Right hindlimb (tissue), 1 donor: ENCODE measurements around the gene CLIP2.

Experiments
- DNase-seq: peaks from one replicate; pipeline ENCODE4 v3.0.0-alpha.2; 2018

CLIP2 gene

DNA sequence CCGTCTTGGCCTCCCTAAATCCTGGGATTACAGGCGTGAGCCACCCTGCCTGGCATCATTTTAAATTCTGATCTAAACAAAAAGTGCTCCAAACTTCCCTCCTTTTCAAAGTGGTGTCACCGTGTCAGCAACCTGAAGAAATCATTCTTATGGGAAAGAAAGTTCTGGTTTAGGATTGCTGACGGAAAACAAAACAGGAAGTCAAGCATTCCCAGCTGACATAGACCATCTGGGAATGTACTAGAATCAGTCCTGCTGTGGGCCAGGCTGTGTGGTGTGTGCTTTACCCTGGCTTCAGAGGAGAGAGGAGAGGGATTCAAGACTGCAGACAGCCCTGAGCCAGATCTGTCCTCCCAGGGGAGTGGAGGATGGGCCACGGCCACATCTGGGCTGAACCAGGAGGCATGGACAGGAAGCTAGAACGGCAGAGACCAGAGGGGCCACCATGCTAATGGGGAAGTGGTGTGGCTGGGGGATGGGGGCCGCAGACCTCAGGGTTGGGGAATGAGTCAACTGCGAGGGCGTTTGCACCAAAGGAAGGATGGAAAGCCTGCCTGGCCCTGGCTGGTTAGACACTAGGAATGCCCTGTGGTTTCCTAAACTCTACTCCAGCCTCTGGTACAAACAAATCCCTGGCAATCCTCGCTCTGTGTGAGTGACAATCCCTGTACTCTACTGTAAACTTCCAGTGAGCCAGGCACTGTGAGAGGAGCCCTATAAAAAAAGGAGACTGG, 16.7 kb upstream of the CLIP2 start:
- DNase-seq, result peak; percentile 84

DNA sequence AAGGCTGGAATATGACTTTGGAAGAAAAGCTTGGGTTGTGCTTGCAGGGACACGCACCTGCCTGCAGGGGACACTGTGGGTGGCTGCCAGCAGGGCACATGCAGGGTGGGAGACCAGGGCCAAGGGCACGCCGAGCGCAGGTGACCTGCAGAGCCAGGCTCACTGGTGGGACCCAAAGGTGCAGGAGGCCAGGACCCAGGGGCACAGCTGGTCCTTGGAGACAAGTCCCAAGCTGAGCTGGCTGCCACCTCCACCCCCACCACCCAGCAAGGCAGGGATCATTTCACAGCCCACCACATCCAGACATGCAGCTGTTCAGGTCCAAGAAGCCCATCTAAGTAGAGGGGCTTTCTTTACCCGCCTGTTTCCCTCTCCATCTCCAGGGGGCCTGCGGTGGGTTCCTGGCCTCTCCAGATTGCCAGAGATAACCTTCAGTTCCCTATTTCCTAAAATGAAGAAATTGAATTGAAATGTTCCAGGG, 13.8 kb upstream of the CLIP2 start:
- no peak for DNase-seq

DNA sequence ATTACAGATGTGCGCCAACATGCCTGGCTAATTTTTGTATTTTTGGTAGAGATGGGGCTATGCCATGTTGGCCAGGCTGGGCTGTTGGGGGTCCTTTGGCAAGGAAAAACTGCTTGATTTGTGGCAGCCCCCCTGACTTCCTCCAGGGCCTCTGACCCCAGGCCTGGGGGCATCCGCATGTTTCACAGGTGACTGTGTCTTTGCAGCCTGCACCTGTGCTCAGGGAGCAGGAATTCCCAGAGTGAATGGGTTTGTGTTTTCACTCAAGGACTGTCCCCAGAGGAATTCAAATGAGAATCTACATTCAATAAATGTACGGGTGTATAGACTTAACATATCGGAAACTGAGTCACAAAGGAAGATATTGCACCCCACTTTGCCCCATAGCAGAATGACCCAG, 11.6 kb upstream of the CLIP2 start:
- DNase-seq, result no peak

DNA sequence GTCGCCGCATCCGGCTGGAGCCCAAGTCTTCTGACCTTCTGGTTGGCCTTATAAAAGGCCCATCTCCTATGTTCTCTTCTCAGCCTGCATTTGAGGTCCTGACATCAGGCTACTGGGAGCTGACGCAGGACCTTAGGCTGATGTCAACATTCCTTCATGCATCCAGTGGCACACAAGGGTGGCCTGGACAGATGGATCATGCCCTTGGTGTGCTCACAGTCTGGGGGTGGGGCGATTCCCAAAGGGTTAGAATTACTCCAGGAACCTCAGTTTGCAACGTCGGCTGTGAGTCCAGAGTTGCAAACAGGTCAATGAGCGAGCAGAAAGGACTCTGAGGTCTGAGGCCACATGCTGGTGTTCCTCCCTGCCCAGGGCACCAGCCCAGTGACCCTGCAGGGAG, 8.2 kb upstream of the CLIP2 start:
- DNase-seq, result no peak

DNA sequence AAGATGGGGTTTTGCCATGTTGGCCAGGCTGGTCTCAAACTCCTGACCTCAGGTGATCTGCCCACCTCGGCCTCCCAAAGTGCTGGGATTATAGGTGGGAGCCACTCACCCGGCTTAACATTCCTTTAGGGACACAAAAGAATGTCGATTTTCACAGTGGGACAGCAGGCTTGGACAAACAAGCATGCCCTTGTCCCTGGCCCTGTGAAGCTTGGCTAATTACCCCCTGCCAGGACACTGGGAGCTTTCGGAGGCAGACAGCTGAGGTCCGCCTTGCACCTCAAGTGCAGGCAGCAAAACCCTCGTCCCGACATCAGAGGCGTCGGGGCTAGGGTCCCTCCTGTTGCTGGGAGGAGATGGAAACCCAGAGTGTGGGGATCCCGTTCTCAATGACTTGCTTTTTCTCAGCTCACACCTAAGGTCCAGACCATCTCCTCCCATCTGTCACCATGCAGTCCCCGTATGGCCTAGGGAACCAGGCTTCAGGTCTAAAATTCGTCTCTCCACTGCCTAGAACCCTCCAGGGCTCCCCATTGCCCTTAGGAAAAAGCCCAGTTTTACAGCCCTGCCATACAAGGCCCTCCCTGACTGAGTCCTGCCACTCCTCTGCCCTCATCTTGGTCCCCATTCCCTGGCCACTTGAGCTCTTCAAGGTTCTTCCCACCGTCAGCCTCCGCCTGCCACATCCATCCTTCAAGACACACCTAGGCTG, 6.3 kb upstream of the CLIP2 start:
- no peak for DNase-seq

DNA sequence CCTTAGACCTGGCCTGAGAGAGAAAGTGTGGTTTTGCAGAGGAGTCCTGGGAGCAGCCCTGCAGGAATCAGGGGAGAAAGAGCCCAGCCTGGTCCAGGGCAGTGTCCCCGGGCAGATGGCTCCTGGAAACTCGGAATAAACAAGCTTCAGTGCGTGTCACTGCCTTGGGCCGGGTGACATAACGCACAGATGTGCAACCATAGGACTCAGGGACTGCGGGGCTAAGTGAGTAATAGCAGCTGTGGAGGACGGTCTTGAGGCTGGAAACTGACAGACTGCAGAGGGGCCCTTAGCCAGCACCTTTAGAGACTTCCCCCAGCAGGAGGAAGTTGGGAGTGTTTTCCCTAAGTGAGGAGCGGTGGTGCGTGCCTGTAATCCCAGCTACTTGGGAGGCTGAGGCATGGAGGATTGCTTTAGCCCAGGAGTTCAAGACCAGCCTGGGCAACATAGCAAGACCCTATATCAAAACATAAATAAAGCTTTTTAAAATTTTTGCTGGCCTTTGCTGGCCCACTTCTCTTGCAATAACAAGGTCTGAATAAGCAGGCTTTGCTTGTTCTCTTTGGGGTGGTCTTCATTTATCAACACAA, 5.3 kb upstream of the CLIP2 start:
- no peak for DNase-seq

DNA sequence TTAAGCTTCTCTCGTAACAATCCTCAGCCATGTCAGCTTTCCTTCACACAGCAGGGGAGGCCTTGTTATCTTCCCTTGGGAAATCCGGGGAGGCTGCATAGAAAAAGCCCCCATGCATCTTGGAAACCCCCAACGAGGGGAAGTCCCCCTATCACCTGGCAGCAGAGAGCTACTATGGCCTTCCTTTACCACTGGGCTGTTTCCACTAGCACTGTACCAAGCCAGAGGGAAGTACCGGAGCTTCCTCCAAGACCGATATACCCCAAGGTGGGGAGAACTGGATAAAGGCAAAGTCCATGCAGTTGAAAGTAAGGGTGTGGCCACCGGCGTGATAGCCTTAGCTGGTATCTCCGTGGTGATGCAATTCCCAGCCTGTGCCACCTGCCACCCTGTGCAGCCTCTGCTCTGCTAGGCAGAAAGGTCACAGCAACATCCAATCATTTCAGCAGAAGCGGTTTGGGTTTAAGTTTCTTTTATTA, 4.4 kb upstream of the CLIP2 start:
- no peak for DNase-seq

DNA sequence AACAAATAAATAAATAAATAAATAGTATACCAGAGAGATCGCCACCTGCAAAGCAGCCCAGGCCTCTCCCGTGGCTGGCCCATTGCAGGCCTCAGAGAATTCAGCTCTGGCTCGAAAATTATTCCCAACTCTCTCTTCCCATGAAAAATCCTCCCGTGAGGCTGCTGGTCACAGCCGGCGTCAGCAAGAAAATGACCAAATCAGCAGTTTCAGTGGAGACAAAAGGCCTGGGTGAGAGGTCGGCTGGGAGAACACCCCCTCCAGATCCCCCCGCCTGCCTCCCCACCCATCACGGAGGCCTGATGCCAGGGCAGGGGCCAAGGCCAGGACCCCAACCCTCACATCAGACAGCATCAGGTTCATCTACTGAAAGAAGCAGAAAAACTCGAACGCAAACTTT, 3.1 kb upstream of the CLIP2 start:
- no peak for DNase-seq

DNA sequence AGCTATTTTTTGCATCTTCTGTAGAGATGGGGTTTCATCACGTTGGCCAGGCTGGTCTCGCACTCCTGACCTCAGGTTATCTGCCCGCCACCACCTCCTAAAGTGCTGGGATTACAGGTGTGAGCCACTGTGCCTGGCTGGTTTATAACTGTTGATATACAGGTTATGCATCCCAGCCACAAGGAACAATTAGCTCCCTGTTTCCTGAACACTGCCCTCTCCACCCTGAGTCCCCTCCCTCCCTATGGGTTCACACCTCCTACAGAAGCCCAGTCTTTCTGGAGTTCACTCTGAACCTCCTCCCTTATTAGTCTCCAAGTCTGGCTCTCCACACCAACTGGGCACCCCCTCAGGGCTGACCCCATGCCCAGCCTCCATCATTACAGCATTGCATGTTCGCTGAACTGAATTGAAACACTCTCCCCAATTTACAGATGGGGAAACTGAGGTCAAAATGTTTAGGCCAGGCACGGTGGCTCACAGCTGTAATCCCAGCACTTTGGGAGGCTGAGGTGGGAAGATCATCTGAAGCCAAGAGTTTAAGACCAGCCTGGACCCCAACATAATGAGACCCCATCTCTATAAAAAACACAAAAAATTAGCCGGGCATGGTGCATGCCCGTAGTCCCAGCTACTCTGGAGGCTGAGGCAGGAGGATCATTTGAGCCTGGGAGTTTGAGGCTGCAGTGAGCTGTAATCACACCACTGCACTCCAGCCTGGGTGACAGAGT, 1.7 kb upstream of the CLIP2 start:
- DNase-seq, result no peak

DNA sequence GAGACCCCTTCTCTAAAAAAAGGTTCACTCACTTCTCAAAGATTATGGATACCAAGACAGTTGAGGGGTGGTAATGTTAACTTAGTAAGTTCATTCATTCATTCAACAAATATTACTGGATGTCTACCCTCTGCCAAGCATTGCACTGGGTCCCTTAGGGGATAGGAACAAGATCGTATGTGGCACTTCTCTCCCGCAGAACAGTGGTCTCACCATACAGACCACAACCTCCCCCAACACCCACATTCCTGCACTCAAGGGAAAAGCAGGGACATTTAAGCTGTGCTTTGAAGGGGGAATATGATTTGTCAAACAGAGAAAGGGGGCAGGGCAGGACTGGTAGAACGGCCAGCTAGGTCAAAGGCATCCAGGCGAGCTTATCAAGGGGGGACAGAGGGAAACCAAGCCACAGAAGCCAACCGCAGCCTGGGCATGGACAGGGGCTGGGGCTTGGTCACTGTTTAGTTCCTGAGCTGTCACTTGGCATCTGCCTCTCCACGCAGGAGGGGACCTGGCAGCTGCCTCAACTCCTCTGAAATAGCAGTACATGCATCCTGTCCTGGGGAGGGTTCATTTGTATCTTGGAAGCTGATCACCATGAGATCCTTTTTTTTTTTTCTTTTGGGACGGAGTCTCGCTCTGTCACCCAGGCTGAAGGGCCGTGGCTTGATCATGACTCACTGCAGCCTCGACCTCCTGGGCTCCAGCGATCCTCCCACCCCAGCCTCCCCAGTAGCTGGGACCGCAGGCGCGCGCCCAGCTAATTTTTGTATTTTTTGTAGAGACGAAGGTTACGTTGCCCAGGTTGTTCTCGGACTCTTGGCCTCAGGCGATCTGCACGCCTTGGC, 949 bp upstream of the CLIP2 start:
- DNase-seq, result no peak

DNA sequence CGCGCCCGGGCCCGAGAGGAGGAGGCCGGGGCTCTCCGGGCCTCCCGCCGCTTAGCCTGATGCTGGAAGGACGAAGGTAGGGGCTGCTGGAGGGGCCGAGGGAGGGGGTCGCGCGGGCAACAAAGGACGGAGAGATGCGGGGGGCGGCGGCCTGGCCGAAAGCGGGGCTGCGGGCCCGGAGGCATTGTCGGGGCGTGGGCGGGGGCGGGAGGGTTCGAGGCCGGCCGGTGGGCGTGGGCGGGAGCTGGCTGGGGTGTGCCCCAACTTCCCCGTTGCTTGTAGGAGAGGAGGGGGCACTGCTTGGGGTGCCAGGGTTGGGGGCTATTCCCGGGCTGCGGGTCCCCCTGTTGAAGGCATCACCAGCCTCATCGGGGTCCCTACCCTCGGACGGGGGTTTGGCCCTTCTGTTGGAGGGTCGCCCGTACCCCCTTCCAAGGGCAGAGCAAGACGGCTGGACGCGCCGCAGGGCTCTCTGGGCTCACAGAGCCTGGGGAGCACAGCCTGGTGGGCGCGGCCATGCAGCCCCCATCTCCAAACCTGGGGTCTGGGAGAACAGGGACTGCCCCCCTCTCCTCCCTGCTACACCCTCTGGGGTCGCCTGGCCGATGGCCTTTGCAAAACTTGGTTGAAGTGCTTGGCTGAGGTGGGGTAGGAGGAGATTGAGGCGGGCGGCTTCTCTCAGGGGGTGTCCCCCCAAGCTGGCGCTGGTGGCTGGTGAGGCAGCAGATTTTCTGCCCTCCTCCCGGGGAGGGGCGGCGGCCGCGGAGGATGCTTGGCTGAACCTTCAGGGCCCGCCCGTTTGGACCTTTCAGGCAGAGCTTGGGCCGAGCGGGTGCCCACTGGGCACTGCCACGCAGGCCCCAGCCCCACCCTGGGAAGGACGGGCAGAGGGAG, 699 bp downstream of the CLIP2 start:
- DNase-seq, result no peak

DNA sequence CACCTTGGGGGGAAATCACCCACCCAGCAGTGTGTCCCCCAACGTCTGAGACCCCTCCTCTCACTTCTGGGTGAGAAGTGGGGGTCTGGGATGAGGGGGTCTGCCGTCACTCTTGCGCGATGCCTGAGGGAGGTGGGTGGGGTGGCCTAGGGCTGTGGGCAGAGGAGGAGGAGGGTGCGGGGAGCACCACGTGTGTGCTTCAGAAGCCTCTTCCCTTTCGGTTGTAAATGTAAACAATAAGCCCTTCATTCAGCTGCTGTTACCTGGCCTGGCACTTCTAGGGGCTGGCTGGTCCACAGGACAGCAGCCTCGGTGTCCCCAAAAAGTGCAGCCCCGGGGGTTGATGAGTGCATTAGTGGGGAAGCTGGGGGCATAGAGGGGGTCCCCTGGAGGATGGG, 1.3 kb downstream of the CLIP2 start:
- DNase-seq, result no peak

DNA sequence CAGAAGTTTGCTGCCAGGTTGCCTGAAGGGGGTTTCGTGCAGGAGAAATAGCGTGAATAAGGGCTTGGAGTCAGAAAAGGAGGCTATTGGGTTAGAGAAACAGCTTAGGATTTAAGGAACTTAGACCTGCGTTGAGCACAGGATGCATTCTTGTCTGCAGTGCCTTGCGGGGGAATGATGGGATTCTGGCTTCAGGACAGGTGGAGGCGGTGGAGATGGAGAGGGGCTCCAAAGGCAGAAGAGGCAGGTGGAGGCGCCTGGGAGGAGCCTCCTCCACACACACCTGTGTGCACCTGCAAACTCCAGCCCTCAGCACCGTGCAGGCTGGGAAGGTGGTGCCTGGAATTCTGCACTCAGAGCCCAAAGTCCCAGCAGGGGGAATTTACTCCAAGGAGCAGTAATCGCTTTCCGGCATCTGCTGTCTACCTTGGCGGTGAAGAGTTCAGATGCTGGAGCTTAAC, 1.8 kb downstream of the CLIP2 start:
- no peak for DNase-seq

DNA sequence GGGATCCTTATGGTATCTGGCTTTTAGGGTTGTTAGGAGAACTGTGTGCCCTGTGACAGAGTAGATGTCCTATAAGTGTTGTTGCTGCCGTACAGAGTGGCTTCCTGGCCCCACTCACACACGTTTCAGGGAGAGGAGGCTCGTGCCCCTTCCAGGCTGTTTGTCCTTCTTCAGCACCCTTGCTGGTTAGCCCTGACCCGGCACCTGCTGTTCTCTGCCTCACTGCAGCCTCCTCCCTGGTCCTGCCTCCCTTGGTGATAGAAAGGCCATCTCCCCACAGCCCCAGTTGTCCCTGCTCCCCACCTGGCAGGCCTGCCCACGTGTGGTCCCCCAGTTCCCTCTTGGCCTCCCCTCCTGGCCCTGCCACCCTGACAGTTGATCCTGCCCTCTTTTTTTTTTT, 2.3 kb downstream of the CLIP2 start:
- no peak for DNase-seq

DNA sequence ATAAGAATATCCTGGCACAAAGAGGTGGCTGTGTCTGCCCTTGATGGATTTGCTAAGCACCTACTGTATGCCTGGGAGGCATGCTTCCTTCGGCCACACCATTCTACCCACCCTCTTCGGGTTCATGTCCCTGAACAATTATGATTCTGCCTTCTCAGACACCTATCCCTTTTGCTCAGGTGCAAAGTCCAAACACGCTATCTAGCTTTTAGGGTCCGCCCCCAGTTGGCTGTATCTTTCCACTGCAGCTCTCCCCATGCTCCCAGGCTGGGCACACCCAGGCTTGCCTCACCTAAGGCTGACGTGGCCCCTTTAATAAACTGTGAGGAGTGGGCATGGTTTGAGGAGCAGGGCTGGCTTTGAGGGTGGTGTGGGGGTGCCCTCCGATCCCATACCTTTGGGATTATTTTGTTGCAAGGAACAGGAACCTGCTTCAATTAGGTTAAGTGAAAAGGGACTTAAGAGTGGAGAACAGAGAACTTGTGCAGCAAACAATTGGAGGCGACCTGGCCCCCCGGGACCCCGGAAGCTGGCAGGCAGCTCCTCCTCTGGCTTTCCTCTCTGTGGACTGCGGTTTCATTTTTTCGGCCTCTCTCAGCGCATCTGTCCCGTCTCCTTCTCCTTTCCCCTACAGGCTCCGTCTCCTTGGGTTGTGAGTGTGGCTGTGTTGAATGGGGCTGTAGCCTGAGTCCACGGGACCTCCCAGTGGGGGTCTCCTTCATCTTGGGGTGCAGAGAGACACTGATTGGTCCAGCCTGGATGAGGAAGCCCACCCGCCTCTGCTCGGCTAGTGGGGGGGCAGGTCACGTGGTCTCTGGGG, 3.8 kb downstream of the CLIP2 start:
- no peak for DNase-seq

DNA sequence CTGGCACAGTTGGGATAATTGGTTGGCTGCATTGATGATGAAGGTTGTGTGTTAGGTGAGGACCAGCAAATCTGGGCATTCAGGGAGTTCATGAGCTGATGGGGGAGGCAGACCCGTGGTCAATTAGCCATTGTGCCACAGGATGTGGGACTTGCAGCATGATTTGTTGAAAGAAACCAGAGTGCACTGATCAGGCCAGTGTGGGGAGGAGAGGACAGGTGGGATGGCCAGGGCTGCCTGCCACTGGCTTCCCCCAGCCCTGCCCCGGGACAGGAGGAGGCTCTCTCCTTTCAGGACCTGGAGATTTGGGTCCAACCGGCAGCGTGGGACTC, 4.3 kb downstream of the CLIP2 start:
- no peak for DNase-seq

DNA sequence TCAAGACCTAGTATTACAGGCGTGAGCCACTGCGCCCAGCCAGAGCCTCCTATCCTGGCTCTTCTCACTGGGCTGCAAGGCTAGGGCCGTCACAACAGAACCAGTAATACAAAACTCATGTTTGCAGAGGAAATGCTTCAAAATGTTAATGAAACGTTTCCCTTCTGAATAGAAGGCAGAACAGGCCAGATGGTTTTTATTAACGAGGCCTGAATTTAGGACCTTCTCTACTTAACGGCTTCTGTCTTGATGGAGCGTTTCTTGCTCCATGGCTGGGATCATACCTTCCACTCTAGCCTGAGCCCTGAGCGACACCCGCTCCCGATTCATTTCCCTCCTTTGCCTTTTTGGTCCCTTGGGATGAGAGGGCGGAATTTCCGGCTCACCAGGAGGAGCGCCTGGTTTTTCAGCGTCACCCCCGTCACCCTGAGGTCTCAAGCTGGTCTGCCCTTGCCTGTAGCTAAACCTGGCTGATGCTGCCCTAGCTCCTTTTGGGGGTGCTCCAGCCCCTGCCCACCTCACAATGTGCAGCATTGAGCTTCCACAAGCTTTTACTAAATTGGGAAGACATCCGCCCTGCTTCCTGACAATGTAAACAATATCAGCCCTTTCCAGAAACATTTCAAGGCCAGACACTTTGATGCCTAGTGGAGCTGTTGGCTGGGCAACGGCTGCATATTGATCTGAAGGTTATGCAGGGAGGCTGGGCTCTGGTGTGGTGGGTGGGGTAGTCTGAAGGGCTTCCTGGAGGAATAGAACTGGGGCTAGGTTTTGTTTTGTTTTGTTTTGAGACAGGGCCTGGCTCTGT, 5.2 kb downstream of the CLIP2 start:
- DNase-seq, result peak; percentile 60

DNA sequence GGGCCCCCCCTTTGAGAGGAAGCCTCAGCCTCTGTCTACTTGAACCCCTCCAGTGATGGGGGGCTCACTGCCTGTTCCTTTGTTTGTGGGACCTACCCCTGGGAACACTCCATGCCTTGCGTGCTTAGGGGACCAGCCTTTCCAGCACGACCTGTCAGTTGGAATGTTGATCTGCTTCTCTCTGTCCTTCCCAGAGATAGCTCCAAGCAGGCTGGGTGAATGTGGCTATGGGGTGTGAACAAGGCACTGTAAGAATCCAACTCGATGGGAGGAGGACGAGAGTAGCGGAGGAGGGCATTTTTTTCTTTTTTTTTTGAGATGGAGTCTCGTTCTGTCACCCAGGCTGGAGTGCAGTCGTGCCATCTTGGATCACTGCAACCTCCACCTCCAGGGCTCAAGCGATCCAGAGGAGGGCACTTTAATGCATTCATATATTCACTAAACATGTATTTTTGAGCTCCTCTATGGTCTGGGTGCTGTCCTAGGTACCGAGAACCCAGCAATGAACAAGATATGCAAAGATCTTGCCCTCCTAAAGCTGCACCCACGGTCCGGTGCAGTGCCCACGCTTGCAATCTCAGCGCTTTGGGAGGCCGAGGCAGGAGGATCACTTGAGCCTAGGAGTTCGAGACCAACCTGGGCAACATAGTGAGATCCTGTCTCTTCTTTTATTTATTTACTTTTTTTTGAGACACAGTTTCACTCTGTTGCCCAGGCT, 8.5 kb downstream of the CLIP2 start:
- DNase-seq, result no peak

DNA sequence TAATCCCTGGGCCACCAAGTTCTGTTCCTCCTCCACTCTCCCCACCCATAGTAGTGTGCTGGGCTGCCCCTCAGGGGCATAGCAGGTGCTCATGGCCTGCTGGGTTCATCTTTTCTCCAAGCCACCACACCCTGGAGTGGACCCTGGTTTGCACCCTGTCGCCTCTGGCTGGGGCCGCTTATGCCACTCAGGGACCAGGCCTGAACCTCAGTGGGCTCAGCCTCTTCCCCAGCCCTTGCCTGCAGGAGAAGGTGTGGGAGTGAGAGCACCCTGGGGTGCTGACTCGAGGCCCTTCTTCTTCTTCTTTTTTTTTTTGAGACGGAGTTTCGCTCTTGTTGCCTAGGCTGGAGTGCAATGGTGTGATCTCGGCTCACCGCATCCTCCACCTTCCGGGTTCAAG, 10.2 kb downstream of the CLIP2 start:
- DNase-seq, result no peak
